H1 (cell line): ENCODE results near the gene PAX5. TPM values are rescaled to one million over a fixed set of nuclear protein-coding genes. Genes with fewer than 3 reads are reported as not detected.

ENCODE experiments used
- BRCA1 ChIP-seq: IDR thresholded peaks from 2 replicates; pipeline ENCODE4 v1.6.1; 2012; ENCODE audit warnings: low read depth, low read length, improper control_type of control experiment
- GABPA ChIP-seq: IDR thresholded peaks from 2 replicates; pipeline ENCODE4 v1.6.1; 2011; ENCODE audit warnings: mild to moderate bottlenecking, low read length, moderate library complexity, borderline replicate concordance; ENCODE audit not compliant: insufficient read depth
- HDAC2 ChIP-seq, 2 experiments: fragments of 300-600 bp in 1 of 2; sonication (generic) in 1 of 2; IDR thresholded peaks; 2 replicates each; pipeline ENCODE4 v1.6.1; 2011 to 2012; ENCODE audit warnings: low read depth in 2 of 2, low read length in 2 of 2, mild to moderate bottlenecking in 2 of 2, moderate library complexity in 2 of 2, borderline replicate concordance in 1 of 2, inconsistent platforms in 1 of 2
- RFX5 ChIP-seq: IDR thresholded peaks from 2 replicates; pipeline ENCODE4 v1.6.1; 2011; ENCODE audit warnings: low read depth, low read length, improper control_type of control experiment, borderline replicate concordance
- SP4 ChIP-seq: IDR thresholded peaks from 2 replicates; pipeline ENCODE4 v1.6.1; 2012; ENCODE audit warnings: low read length, inconsistent platforms
- polyA plus RNA-seq, 7 experiments: library from polyadenylated mRNA; depleted of rRNA in 3 of 7; stranded (reverse) in 5 of 7; unstranded in 2 of 7; fragments of >200 nt in 5 of 7; fragments of 200-250 nt in 2 of 7; gene quantifications; 1 replicate in 5 of 7; 2 replicates in 1 of 7; 4 replicates in 1 of 7; pipeline versions ENCODE4 v1.2.1 to v1.2.3, GENCODE V29; 2011 to 2013; ENCODE audit warnings: missing spikeins in 2 of 7, mixed read lengths in 2 of 7
- total RNA-seq: library from RNA; stranded (reverse); fragmentation: NEBNext Ultra II Directional; extraction: Animal tissue kit (Norgen Biotek cat#: 25700); gene quantifications from 2 replicates; pipeline ENCODE4 v1.2.1, GENCODE V29; 2021
- TF ChIP-seq, protein P1 (sequence below): fragments of 300-600 bp; sonication (generic); IDR thresholded peaks from 2 replicates; pipeline ENCODE4 v1.7.1; 2012; ENCODE audit warnings: low read length, moderate library complexity, mild to moderate bottlenecking, inconsistent platforms; ENCODE audit not compliant: insufficient replicate concordance

PAX5 gene
- total and polyA plus RNA-seq, 2 of the 8 experiments (the other 6 are each of a cell fraction or from before 2014, with no cell fraction given) = 0.29 to 0.43 TPM

DNA sequence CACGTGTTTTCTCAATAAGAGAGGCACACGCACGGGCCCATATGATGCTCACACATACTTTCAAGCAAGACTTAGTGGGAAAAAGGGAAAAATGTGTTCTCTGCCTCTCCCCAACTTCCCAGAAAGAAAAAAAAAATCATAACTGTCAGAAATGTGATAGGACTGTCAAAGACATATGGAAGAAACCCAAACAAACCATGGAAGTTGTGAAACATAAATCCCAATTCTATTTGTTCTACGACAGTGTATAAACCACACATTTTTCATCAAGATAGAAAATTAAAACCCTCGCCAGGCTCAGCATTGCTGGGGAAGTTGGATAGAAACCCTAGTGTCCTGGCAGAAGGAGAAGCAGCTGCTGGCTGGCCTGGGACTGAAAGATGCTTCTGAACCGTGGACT lies 211.9 kb downstream of the PAX5 start (continued):
- TF ChIP-seq, protein P1, sequence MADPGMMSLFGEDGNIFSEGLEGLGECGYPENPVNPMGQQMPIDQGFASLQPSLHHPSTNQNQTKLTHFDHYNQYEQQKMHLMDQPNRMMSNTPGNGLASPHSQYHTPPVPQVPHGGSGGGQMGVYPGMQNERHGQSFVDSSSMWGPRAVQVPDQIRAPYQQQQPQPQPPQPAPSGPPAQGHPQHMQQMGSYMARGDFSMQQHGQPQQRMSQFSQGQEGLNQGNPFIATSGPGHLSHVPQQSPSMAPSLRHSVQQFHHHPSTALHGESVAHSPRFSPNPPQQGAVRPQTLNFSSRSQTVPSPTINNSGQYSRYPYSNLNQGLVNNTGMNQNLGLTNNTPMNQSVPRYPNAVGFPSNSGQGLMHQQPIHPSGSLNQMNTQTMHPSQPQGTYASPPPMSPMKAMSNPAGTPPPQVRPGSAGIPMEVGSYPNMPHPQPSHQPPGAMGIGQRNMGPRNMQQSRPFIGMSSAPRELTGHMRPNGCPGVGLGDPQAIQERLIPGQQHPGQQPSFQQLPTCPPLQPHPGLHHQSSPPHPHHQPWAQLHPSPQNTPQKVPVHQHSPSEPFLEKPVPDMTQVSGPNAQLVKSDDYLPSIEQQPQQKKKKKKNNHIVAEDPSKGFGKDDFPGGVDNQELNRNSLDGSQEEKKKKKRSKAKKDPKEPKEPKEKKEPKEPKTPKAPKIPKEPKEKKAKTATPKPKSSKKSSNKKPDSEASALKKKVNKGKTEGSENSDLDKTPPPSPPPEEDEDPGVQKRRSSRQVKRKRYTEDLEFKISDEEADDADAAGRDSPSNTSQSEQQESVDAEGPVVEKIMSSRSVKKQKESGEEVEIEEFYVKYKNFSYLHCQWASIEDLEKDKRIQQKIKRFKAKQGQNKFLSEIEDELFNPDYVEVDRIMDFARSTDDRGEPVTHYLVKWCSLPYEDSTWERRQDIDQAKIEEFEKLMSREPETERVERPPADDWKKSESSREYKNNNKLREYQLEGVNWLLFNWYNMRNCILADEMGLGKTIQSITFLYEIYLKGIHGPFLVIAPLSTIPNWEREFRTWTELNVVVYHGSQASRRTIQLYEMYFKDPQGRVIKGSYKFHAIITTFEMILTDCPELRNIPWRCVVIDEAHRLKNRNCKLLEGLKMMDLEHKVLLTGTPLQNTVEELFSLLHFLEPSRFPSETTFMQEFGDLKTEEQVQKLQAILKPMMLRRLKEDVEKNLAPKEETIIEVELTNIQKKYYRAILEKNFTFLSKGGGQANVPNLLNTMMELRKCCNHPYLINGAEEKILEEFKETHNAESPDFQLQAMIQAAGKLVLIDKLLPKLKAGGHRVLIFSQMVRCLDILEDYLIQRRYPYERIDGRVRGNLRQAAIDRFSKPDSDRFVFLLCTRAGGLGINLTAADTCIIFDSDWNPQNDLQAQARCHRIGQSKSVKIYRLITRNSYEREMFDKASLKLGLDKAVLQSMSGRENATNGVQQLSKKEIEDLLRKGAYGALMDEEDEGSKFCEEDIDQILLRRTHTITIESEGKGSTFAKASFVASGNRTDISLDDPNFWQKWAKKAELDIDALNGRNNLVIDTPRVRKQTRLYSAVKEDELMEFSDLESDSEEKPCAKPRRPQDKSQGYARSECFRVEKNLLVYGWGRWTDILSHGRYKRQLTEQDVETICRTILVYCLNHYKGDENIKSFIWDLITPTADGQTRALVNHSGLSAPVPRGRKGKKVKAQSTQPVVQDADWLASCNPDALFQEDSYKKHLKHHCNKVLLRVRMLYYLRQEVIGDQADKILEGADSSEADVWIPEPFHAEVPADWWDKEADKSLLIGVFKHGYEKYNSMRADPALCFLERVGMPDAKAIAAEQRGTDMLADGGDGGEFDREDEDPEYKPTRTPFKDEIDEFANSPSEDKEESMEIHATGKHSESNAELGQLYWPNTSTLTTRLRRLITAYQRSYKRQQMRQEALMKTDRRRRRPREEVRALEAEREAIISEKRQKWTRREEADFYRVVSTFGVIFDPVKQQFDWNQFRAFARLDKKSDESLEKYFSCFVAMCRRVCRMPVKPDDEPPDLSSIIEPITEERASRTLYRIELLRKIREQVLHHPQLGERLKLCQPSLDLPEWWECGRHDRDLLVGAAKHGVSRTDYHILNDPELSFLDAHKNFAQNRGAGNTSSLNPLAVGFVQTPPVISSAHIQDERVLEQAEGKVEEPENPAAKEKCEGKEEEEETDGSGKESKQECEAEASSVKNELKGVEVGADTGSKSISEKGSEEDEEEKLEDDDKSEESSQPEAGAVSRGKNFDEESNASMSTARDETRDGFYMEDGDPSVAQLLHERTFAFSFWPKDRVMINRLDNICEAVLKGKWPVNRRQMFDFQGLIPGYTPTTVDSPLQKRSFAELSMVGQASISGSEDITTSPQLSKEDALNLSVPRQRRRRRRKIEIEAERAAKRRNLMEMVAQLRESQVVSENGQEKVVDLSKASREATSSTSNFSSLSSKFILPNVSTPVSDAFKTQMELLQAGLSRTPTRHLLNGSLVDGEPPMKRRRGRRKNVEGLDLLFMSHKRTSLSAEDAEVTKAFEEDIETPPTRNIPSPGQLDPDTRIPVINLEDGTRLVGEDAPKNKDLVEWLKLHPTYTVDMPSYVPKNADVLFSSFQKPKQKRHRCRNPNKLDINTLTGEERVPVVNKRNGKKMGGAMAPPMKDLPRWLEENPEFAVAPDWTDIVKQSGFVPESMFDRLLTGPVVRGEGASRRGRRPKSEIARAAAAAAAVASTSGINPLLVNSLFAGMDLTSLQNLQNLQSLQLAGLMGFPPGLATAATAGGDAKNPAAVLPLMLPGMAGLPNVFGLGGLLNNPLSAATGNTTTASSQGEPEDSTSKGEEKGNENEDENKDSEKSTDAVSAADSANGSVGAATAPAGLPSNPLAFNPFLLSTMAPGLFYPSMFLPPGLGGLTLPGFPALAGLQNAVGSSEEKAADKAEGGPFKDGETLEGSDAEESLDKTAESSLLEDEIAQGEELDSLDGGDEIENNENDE = no peak
- TF ChIP-seq SP4 (no peak), RFX5 (no peak), HDAC2 (IDR thresholded peaks at IDR 0.05; ENCODE audit: borderline replicate concordance in 1 of 2, low read depth in 2 of 2, low read length in 2 of 2) (no peak), BRCA1 (no peak), GABPA (no peak)
